Upper lobe of right lung (tissue), 1 donor: ENCODE results near the gene PGAP1. TPM values are rescaled to one million over a fixed set of nuclear protein-coding genes. Genes with fewer than 3 reads are reported as not detected.

Source experiments
- ATAC-seq: fragments of 200-7000 bp; cut with Tn5 transposase; one replicate; pipeline ENCODE4 v1.9.1; 2020; ENCODE audit warnings: mild to moderate bottlenecking, moderate library complexity
- DNase-seq: peaks from one replicate; pipeline ENCODE4 v3.0.0-alpha.2; 2020
- H3K27ac ChIP-seq: fragments of 200-600 bp; one replicate; pipeline ENCODE4 v1.8.0; 2022
- H3K27me3 ChIP-seq: fragments of 200-600 bp; one replicate; pipeline ENCODE4 v1.8.0; 2022; ENCODE audit warnings: mild to moderate bottlenecking
- H3K36me3 ChIP-seq: fragments of 200-600 bp; one replicate; pipeline ENCODE4 v1.8.0; 2022
- H3K4me1 ChIP-seq: fragments of 200-600 bp; one replicate; pipeline ENCODE4 v1.8.0; 2022
- H3K4me3 ChIP-seq: fragments of 200-600 bp; one replicate; pipeline ENCODE4 v1.8.0; 2022; ENCODE audit warnings: mild to moderate bottlenecking
- H3K9me3 ChIP-seq: fragments of 200-600 bp; one replicate; pipeline ENCODE4 v1.8.0; 2022
- intact Hi-C: fragments of 100-400 bp; cut with DNase I; formaldehyde crosslinking; loops from one replicate; pipeline ENCODE4 v1.11.0; 2022
- total RNA-seq: library from RNA; stranded (reverse); fragmentation: NEBNext Ultra II Directional; extraction: Animal tissue kit (Norgen Biotek cat#: 25700); gene quantifications from one replicate; pipeline ENCODE4 v1.2.1, GENCODE V29; 2021
- TF ChIP-seq, protein P1 (sequence below): fragments of 200-600 bp; IDR thresholded peaks from one replicate; pipeline ENCODE4 v1.8.0; 2022; ENCODE audit warnings: antibody characterized with exemption
- donor health status: DM: no; HTN: yes; CAD: no; lungs with severe emphysema.

PGAP1 gene
- total RNA-seq, 1 donor from 2014 or later, result 15.2 TPM

DNA sequence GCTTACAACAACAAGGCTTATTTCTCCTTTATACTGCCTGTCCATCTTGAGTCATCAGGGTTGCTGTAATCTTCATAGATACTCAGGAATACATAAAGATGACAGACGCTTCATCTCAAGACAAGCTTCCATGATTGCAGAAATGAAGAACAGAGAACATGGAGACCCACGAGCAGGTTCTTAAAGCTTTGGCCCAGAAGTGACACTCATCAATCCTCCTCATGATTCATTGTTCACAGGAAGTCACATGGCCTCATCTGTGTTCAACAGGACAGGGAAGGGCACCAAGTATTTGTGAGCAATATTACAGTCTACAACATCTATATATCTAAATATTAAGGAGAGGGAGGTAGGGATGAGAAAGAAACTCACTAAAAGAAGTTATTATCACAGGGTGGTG, 36.5 kb upstream of the PGAP1 start:
- TF ChIP-seq, protein P1, sequence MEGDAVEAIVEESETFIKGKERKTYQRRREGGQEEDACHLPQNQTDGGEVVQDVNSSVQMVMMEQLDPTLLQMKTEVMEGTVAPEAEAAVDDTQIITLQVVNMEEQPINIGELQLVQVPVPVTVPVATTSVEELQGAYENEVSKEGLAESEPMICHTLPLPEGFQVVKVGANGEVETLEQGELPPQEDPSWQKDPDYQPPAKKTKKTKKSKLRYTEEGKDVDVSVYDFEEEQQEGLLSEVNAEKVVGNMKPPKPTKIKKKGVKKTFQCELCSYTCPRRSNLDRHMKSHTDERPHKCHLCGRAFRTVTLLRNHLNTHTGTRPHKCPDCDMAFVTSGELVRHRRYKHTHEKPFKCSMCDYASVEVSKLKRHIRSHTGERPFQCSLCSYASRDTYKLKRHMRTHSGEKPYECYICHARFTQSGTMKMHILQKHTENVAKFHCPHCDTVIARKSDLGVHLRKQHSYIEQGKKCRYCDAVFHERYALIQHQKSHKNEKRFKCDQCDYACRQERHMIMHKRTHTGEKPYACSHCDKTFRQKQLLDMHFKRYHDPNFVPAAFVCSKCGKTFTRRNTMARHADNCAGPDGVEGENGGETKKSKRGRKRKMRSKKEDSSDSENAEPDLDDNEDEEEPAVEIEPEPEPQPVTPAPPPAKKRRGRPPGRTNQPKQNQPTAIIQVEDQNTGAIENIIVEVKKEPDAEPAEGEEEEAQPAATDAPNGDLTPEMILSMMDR, result no peak
- H3K36me3 ChIP-seq, result no peaks in the 10 kb centered on the region
- intact Hi-C loops, result no loop called here
- ATAC-seq (no peak), DNase-seq (no peak)
- H3K9me3 ChIP-seq, result no peaks in the 10 kb centered on the region
- no peak overlapping the region for H3K4me3 ChIP-seq
- peaks cover 5% of the 10 kb centered on the region for H3K4me1 ChIP-seq
- no peaks in the 10 kb centered on the region for H3K27me3 ChIP-seq
- H3K27ac ChIP-seq, result no peak overlapping the region

- no peak for DNase-seq
- intact Hi-C loops, result no loop called here
Measured at GRCh38 chr2:196962325-196962724, 35.8 kb upstream of the PGAP1 start.

GRCh38 chr2:196961889-196962288, 35.4 kb upstream of the PGAP1 start:
- Histone ChIP-seq H3K9me3 (no peaks in the 10 kb centered on the region), H3K27me3 (no peaks in the 10 kb centered on the region), H3K27ac (no peak overlapping the region), H3K4me3 (no peak overlapping the region), H3K36me3 (no peaks in the 10 kb centered on the region), H3K4me1 (peaks cover 5% of the 10 kb centered on the region)
- no peak for ATAC-seq
- intact Hi-C loops, result no loop called here
- TF ChIP-seq, protein P1, result no peak
- DNase-seq, result no peak

More at GRCh38 chr2:196962325-196962724, 35.8 kb upstream of the PGAP1 start:
- TF ChIP-seq, protein P1, result no peak
- no peak overlapping the region for H3K4me3 ChIP-seq
- no peak overlapping the region for H3K27ac ChIP-seq
- H3K9me3 ChIP-seq, result no peaks in the 10 kb centered on the region
- no peak for ATAC-seq
- no peaks in the 10 kb centered on the region for H3K27me3 ChIP-seq
- H3K4me1 ChIP-seq, result peaks cover 5% of the 10 kb centered on the region
- no peaks in the 10 kb centered on the region for H3K36me3 ChIP-seq

- intact Hi-C loops, result no loop called here
- Histone ChIP-seq H3K9me3 (no peaks in the 10 kb centered on the region), H3K4me3 (no peak overlapping the region), H3K36me3 (no peaks in the 10 kb centered on the region), H3K27ac (no peak overlapping the region), H3K4me1 (peaks cover 5% of the 10 kb centered on the region), H3K27me3 (no peaks in the 10 kb centered on the region)
- peak; percentile 62 for ATAC-seq
- DNase-seq, result no peak
- TF ChIP-seq, protein P1, result no peak
Measured at GRCh38 chr2:196959734-196960338, 33.3 kb upstream of the PGAP1 start.

DNA sequence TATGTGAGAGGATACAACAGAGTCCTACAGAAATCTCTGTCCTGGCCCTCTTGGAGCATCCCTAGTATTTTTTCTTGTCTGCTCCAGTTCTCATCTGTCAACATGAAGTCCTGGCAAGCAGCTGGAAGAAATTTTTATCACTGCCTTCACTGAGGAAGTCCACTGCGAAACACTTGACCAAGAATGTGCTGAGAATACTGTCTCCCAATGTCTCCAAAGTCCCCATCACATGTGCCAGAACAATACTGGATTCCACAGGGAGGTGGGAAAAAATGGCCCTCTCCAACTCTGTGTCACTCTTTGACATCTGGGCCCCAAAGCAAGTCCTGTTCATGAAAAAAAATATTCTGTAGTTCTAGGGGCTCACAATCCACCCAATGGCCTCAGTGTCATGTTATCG, 32.8 kb upstream of the PGAP1 start:
- H3K36me3 ChIP-seq, result no peaks in the 10 kb centered on the region
- no peak overlapping the region for H3K4me3 ChIP-seq
- H3K27ac ChIP-seq, result no peak overlapping the region
- peaks cover 5% of the 10 kb centered on the region for H3K4me1 ChIP-seq
- H3K27me3 ChIP-seq, result no peaks in the 10 kb centered on the region
- no peaks in the 10 kb centered on the region for H3K9me3 ChIP-seq
- intact Hi-C loops, result no loop called here
- TF ChIP-seq, protein P1, result no peak
- DNase-seq (no peak), ATAC-seq (peak; percentile 62)
